Endothelial cell of umbilical vein (primary cell): ENCODE results near the gene PLEKHS1. TPM values are rescaled to one million over a fixed set of nuclear protein-coding genes. Genes with fewer than 3 reads are reported as not detected.

Experiments
- BruUV-seq: library from RNA; stranded (reverse); fragments of 400-500 nt; replicated peaks from 2 replicates; lab custom pipeline; 2021; lab: Mats Ljungman, UMichigan
- CTCF ChIA-PET: fragments of 300-600, 350-600 bp; sonication (Branson Sonifier 250); formaldehyde crosslinking; loops from one replicate; lab custom pipeline; 2021; ENCODE audit warnings: antibody characterized with exemption, inconsistent platforms; lab: Charles Lee
- POLR2A ChIA-PET: fragments of 300-600, 350-600 bp; sonication (Branson Sonifier 250); formaldehyde crosslinking; loops from one replicate; lab custom pipeline; 2021; ENCODE audit warnings: antibody characterized with exemption, inconsistent platforms; lab: Charles Lee
- DNase-seq: peaks from one replicate; pipeline ENCODE4 v3.0.0-alpha.2; 2011; ENCODE audit warnings: low read depth, low spot score
- FAIRE-seq: peaks from 2 replicates; lab custom pipeline; 2011; peaks lifted over from hg19 to GRCh38; lab: Jason Lieb, UNC
- H2AFZ ChIP-seq: 2 replicates; pipeline ENCODE4 v1.6.0; 2012; ENCODE audit warnings: low read depth, low read length, control low read depth, inconsistent platforms
- H3K27ac ChIP-seq: 2 replicates; pipeline ENCODE4 v1.5.1; 2011; ENCODE audit warnings: low read depth, mild to moderate bottlenecking, control low read depth, low read length, moderate library complexity; ENCODE audit not compliant: insufficient read depth
- H3K27me3 ChIP-seq, 2 experiments: 2 replicates each; pipeline versions ENCODE4 v1.6.0 to v1.6.1; 2011; ENCODE audit warnings: low read length in 2 of 2, mixed read lengths in 1 of 2; ENCODE audit not compliant: control insufficient read depth in 2 of 2, insufficient read depth in 2 of 2
- H3K36me3 ChIP-seq, 2 experiments: 2 replicates in 1 of 2; 3 replicates in 1 of 2; pipeline ENCODE4 v1.5.1; 2011; ENCODE audit warnings: low read length in 2 of 2, mild to moderate bottlenecking in 1 of 2, moderate library complexity in 1 of 2; ENCODE audit not compliant: control insufficient read depth in 2 of 2, insufficient read depth in 2 of 2; ENCODE audit errors: extremely low read depth in 1 of 2
- H3K4me1 ChIP-seq: 3 replicates; pipeline ENCODE4 v1.5.1; 2011; ENCODE audit warnings: mild to moderate bottlenecking, low read length; ENCODE audit not compliant: control insufficient read depth, insufficient read depth; ENCODE audit errors: extremely low read depth
- H3K4me2 ChIP-seq: 2 replicates; pipeline ENCODE4 v1.6.1; 2011; ENCODE audit warnings: low read length, control low read depth, mixed read lengths; ENCODE audit not compliant: insufficient read depth
- H3K4me3 ChIP-seq, 3 experiments: fragments of 200-600 bp in 1 of 3; sonication (generic), shearing (Covaris generic) in 1 of 3; replicated peaks in 1 of 3; 2 replicates each; pipeline ENCODE4 v1.5.1; 2011 to 2016; ENCODE audit warnings: control low read depth in 3 of 3, low read length in 3 of 3, mild to moderate bottlenecking in 2 of 3, inconsistent platforms in 1 of 3, low read depth in 1 of 3, moderate library complexity in 1 of 3; ENCODE audit not compliant: insufficient read depth in 1 of 3
- H3K79me2 ChIP-seq: 2 replicates; pipeline ENCODE4 v1.6.0; 2012; ENCODE audit warnings: low read length, inconsistent platforms; ENCODE audit not compliant: control insufficient read depth, insufficient read depth
- H3K9ac ChIP-seq: replicated peaks from 2 replicates; pipeline ENCODE3; 2011; ENCODE audit warnings: low read length, control low read depth; ENCODE audit not compliant: insufficient read depth; ENCODE audit errors: extremely low read depth
- H3K9me1 ChIP-seq: replicated peaks from 3 replicates; pipeline ENCODE4 v1.6.0; 2011; ENCODE audit warnings: mild to moderate bottlenecking, low read length; ENCODE audit not compliant: control insufficient read depth, insufficient read depth; ENCODE audit errors: extremely low read depth
- H3K9me3 ChIP-seq: replicated peaks from 2 replicates; pipeline ENCODE4 v1.5.1; 2012; ENCODE audit warnings: low read length, inconsistent platforms; ENCODE audit not compliant: control insufficient read depth, insufficient read depth
- H4K20me1 ChIP-seq: replicated peaks from 2 replicates; pipeline ENCODE3; 2011; ENCODE audit warnings: mild to moderate bottlenecking, low read length; ENCODE audit not compliant: control insufficient read depth, insufficient read depth; ENCODE audit errors: extremely low read depth
- CTCF ChIP-seq, 2 donors: IDR thresholded peaks; 1 replicate in 1 of 2; 2 replicates in 1 of 2; pipeline ENCODE4 v1.5.1; 2011; ENCODE audit warnings: low read length in 2 of 2, mild to moderate bottlenecking in 2 of 2, moderate library complexity in 2 of 2, control low read depth in 1 of 2, inconsistent platforms in 1 of 2, low read depth in 1 of 2; ENCODE audit not compliant: insufficient read depth in 1 of 2; ENCODE audit errors: extremely low read depth in 1 of 2
- EZH2 ChIP-seq: IDR thresholded peaks from 2 replicates; pipeline ENCODE4 v1.6.1; 2012; ENCODE audit warnings: borderline replicate concordance, low read depth, mild to moderate bottlenecking, moderate library complexity, low read length, inconsistent platforms; ENCODE audit not compliant: severe bottlenecking
- JUN ChIP-seq: IDR thresholded peaks from 2 replicates; pipeline ENCODE4 v1.6.1; 2011; ENCODE audit warnings: borderline replicate concordance, low read depth; ENCODE audit not compliant: insufficient read length, insufficient read depth
- dilution Hi-C: fragments of 300-500 bp; cut with MboI; formaldehyde crosslinking; loops from one replicate; pipeline ENCODE4 v1.15.0; 2019; ENCODE audit warnings: low sequenced_read_pairs; ENCODE audit not compliant: extremely low pct_ligation_motif_present
- intact Hi-C: fragments of 100-400 bp; cut with micrococcal nuclease; formaldehyde crosslinking; loops from one replicate; pipeline ENCODE4 v1.10.0; 2022
- polyA plus RNA-seq, 4 experiments: library from polyadenylated mRNA; depleted of rRNA in 3 of 4; stranded (reverse) in 3 of 4; unstranded in 1 of 4; fragments of >200 nt; gene quantifications; 2 replicates each; pipeline versions ENCODE4 v1.2.1 to v1.2.3, GENCODE V29; 2011 to 2012; ENCODE audit warnings: missing spikeins in 1 of 4
- total RNA-seq: library from RNA; stranded (reverse); gene quantifications from 2 replicates; pipeline ENCODE4 v1.2.3, GENCODE V29; 2021
- TF ChIP-seq, protein P1 (sequence below): IDR thresholded peaks from 2 replicates; pipeline ENCODE4 v1.6.1; 2011; ENCODE audit not compliant: insufficient read depth, insufficient read length

PLEKHS1 gene
- total and polyA plus RNA-seq, 2 donors (not counting 3 experiments of a cell fraction or from before 2014, with no cell fraction given): not detected

GRCh38 chr10:113711142-113711541, 40.3 kb upstream of the PLEKHS1 start:
- CTCF ChIA-PET: interaction anchor here (1.0 to 1.4 kb wide), 2 partner anchors 32 to 391 kb away, joined by 4 read pairs; no protein-coding TSS in a partner anchor
- BruUV-seq: no TSS peak

More at GRCh38 chr10:113711142-113711541, 40.3 kb upstream of the PLEKHS1 start:
- no peak overlapping the region for H3K4me3 ChIP-seq
- DNase-seq: no peak
- intact Hi-C loops: no loop called here
- no peak overlapping the region for H3K27ac ChIP-seq
- H3K27me3 ChIP-seq: no peaks in the 10 kb centered on the region
- no peak overlapping the region for H2AFZ ChIP-seq
- no peaks in the 10 kb centered on the region for H3K9me3 ChIP-seq
- POLR2A ChIA-PET: no interaction called here
- dilution Hi-C loops: no loop called here
- FAIRE-seq: no peak
- H3K9ac ChIP-seq: no peak overlapping the region
- H3K9me1 ChIP-seq: no peaks in the 10 kb centered on the region
- peaks cover 2 to 3% of the 10 kb centered on the region in 2 experiments for H3K36me3 ChIP-seq
- H4K20me1 ChIP-seq: no peaks in the 10 kb centered on the region
- no peaks in the 10 kb centered on the region for H3K79me2 ChIP-seq
- TF ChIP-seq, protein P1, sequence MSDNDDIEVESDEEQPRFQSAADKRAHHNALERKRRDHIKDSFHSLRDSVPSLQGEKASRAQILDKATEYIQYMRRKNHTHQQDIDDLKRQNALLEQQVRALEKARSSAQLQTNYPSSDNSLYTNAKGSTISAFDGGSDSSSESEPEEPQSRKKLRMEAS: no peak
- TF ChIP-seq CTCF (IDR thresholded peaks at IDR 0.05; ENCODE audit: extremely low read depth in 1 of 2, insufficient read depth in 1 of 2, low read depth in 1 of 2, low read length in 2 of 2): no peak
- no peak for TF ChIP-seq EZH2
- no peak for TF ChIP-seq JUN
- H3K4me2 ChIP-seq: no peak overlapping the region
- peaks cover 20% of the 10 kb centered on the region for H3K4me1 ChIP-seq
